Loucy (cell line): ENCODE data around the gene TMEM271.

Source experiments
- H2AFZ ChIP-seq: fragments of 200-600 bp; sonication (generic); 2 replicates; pipeline ENCODE4 v1.6.0; 2016; ENCODE audit warnings: antibody characterized with exemption, mild to moderate bottlenecking, low read length, moderate library complexity
- H3F3A ChIP-seq: fragments of 200-600 bp; 2 replicates; pipeline ENCODE4 v1.6.0; 2016; ENCODE audit warnings: antibody characterized with exemption, low read depth, mild to moderate bottlenecking
- H3K27me3 ChIP-seq: fragments of 200-600 bp; sonication (generic); 2 replicates; pipeline ENCODE4 v1.6.1; 2014; ENCODE audit warnings: low read length, mild to moderate bottlenecking; ENCODE audit not compliant: insufficient read depth, poor library complexity, severe bottlenecking
- H3K36me3 ChIP-seq: fragments of 200-600 bp; sonication (generic); 2 replicates; pipeline ENCODE4 v1.6.1; 2016; ENCODE audit warnings: low read length; ENCODE audit not compliant: insufficient read depth
- H3K4me1 ChIP-seq: fragments of 200-600 bp; sonication (generic); 2 replicates; pipeline ENCODE4 v1.5.1; 2014; ENCODE audit warnings: low read length, mild to moderate bottlenecking; ENCODE audit not compliant: insufficient read depth, poor library complexity, severe bottlenecking
- H3K4me2 ChIP-seq: fragments of 200-600 bp; sonication (generic); 2 replicates; pipeline ENCODE4 v1.6.0; 2014; ENCODE audit warnings: antibody characterized with exemption, low read length, low read depth, mild to moderate bottlenecking; ENCODE audit not compliant: poor library complexity, severe bottlenecking
- H3K4me3 ChIP-seq: fragments of 200-600 bp; sonication (generic); 2 replicates; pipeline ENCODE4 v1.5.1; 2014; ENCODE audit warnings: low read length, mild to moderate bottlenecking, mixed read lengths; ENCODE audit not compliant: poor library complexity, severe bottlenecking
- H3K79me2 ChIP-seq: fragments of 200-600 bp; sonication (generic); 2 replicates; pipeline ENCODE4 v1.6.1; 2014; ENCODE audit warnings: low read length; ENCODE audit not compliant: insufficient read depth
- H3K9ac ChIP-seq: fragments of 200-600 bp; sonication (generic); 2 replicates; pipeline ENCODE4 v1.6.0; 2014; ENCODE audit warnings: mild to moderate bottlenecking, low read depth, low read length, moderate library complexity; ENCODE audit not compliant: poor library complexity, severe bottlenecking
- H3K9me2 ChIP-seq: fragments of 200-600 bp; sonication (generic); replicated peaks from 2 replicates; pipeline ENCODE4 v1.6.1; 2016; ENCODE audit warnings: low read depth, low read length, mixed read lengths
- H3K9me3 ChIP-seq: fragments of 200-600 bp; sonication (generic); 2 replicates; pipeline ENCODE4 v1.6.1; 2014; ENCODE audit warnings: mild to moderate bottlenecking, antibody characterized with exemption, low read length, low read depth; ENCODE audit not compliant: insufficient read depth
- H4K20me1 ChIP-seq: fragments of 200-600 bp; sonication (generic); 2 replicates; pipeline ENCODE4 v1.6.0; 2014; ENCODE audit warnings: antibody characterized with exemption, low read length, mild to moderate bottlenecking; ENCODE audit not compliant: insufficient read depth, poor library complexity, severe bottlenecking
- CTCF ChIP-seq: fragments of 200-600 bp; sonication (generic); conservative IDR thresholded peaks from 2 replicates; pipeline ENCODE4 v1.5.1; 2014; ENCODE audit warnings: mild to moderate bottlenecking, antibody characterized with exemption, low read length
- EZH2phosphoT487 ChIP-seq: fragments of 200-600 bp; IDR thresholded peaks from 2 replicates; pipeline ENCODE4 v1.6.1; 2018; ENCODE audit warnings: antibody characterized with exemption, mild to moderate bottlenecking, moderate library complexity, borderline replicate concordance

The TMEM271 gene

GRCh38 chr4:534576-535151 is 41.4 kb downstream of the TMEM271 start:
- no peak overlapping the region for H2AFZ ChIP-seq
- H3K9me3 ChIP-seq, result no peaks in the 10 kb centered on the region
- TF ChIP-seq CTCF (no peak), EZH2phosphoT487 (no peak)
- H3F3A ChIP-seq, result no peaks in the 10 kb centered on the region
- no peak overlapping the region for H3K9ac ChIP-seq
- no peaks in the 10 kb centered on the region for H3K79me2 ChIP-seq
- no peaks in the 10 kb centered on the region for H4K20me1 ChIP-seq
- H3K9me2 ChIP-seq, result no peaks in the 10 kb centered on the region
- H3K27me3 ChIP-seq, result no peaks in the 10 kb centered on the region
- peaks cover 28% of the 10 kb centered on the region; the same call in 1 of the 2 replicates for H3K36me3 ChIP-seq
- H3K4me1 ChIP-seq, result no peaks in the 10 kb centered on the region
- no peak overlapping the region for H3K4me2 ChIP-seq
- H3K4me3 ChIP-seq, result no peak overlapping the region

- Histone ChIP-seq H3K36me3 (peaks cover 28% of the 10 kb centered on the region; the same call in 1 of the 2 replicates), H3F3A (no peaks in the 10 kb centered on the region)
- TF ChIP-seq CTCF (no peak), EZH2phosphoT487 (no peak)
These were observed 42.0 kb downstream of the TMEM271 start for GRCh38 chr4:534101-534575.

GRCh38 chr4:533318-534100 is 42.6 kb downstream of the TMEM271 start:
- Histone ChIP-seq H3K4me1 (no peaks in the 10 kb centered on the region), H3K9ac (no peak overlapping the region), H4K20me1 (no peaks in the 10 kb centered on the region), H3K36me3 (peaks cover 28% of the 10 kb centered on the region; the same call in 1 of the 2 replicates), H3K79me2 (no peaks in the 10 kb centered on the region), H3K4me3 (no peak overlapping the region), H2AFZ (no peak overlapping the region), H3K9me2 (no peaks in the 10 kb centered on the region), H3F3A (no peaks in the 10 kb centered on the region), H3K4me2 (no peak overlapping the region), H3K27me3 (no peaks in the 10 kb centered on the region), H3K9me3 (no peaks in the 10 kb centered on the region)
- TF ChIP-seq CTCF, result no peak
- TF ChIP-seq EZH2phosphoT487, result no peak

More at GRCh38 chr4:534101-534575, 42.0 kb downstream of the TMEM271 start:
- Histone ChIP-seq H4K20me1 (no peaks in the 10 kb centered on the region), H3K4me3 (no peak overlapping the region), H3K9me2 (no peaks in the 10 kb centered on the region), H2AFZ (no peak overlapping the region), H3K9ac (no peak overlapping the region), H3K4me1 (no peaks in the 10 kb centered on the region), H3K79me2 (no peaks in the 10 kb centered on the region), H3K27me3 (no peaks in the 10 kb centered on the region), H3K9me3 (no peaks in the 10 kb centered on the region), H3K4me2 (no peak overlapping the region)
